ENCODE results near the gene SLC15A1. TPM values are rescaled to one million over a fixed set of nuclear protein-coding genes. Genes with fewer than 3 reads are reported as not detected.

SLC15A1 gene
- total RNA-seq, 4 donors from 2014 or later: 16.1 to 56.3 (median 44.1) TPM; not detected in 1

GRCh38 chr13:98651744-98652143 lies 100.7 kb downstream of the SLC15A1 start:
- Histone ChIP-seq H3K27ac (peak overlapping the region; percentile 72 to 87 (median 86)), H3K4me3 (no peak overlapping the region), H3K27me3 (no peaks in the 10 kb centered on the region), H3K4me1 (peaks cover 13 to 52% (median 34%) of the 10 kb centered on the region in 4 donors), H3K9me3 (no peaks in the 10 kb centered on the region), H3K36me3 (no peaks in the 10 kb centered on the region)
- DNase-seq: no peak
- intact Hi-C loops (cut with DNase I; ENCODE audit: low total_unique reads): loop anchor here (5.0 kb wide), 1 partner anchor 204 kb away; no protein-coding TSS in a partner anchor
- TF ChIP-seq POLR2A (IDR thresholded peaks at IDR 0.05) (no peak), POLR2AphosphoS5 (IDR thresholded peaks at IDR 0.05) (no peak), EP300 (IDR thresholded peaks at IDR 0.05; ENCODE audit: low read depth) (no peak), CTCF (IDR thresholded peaks at IDR 0.05) (no peak)
- in situ Hi-C loops (cut with MboI; ENCODE audit: low pct_ligation_motif_present in 1 of 4, low pct_unique_long_range_greater_than_20kb in 1 of 4, low sequenced_read_pairs in 3 of 4): loop anchor here in 3 of 4 donors (10.0 to 25.0 kb wide), 3 partner anchors 207 to 789 kb away; partner anchors contain the start of gene FARP1 (in 1 of the 3)
- 53 to 86% methylated on average over 2 to 6 of the region's 6 CpGs for WGBS, 2 donors (ENCODE audit: low coverage in 1 of 2)

- peaks cover 13 to 52% (median 34%) of the 10 kb centered on the region in 4 donors for H3K4me1 ChIP-seq
- H3K36me3 ChIP-seq: no peaks in the 10 kb centered on the region
- no peaks in the 10 kb centered on the region for H3K9me3 ChIP-seq
- H3K4me3 ChIP-seq: no peak overlapping the region
- intact Hi-C loops (cut with DNase I; ENCODE audit: low total_unique reads): loop anchor here (5.0 kb wide), 1 partner anchor 203 kb away; no protein-coding TSS in a partner anchor
- TF ChIP-seq EP300 (IDR thresholded peaks at IDR 0.05; ENCODE audit: low read depth) (peak; percentile 55), CTCF (IDR thresholded peaks at IDR 0.05) (no peak), POLR2AphosphoS5 (IDR thresholded peaks at IDR 0.05) (peak in 2 of 3 donors; percentile 83 to 93), POLR2A (IDR thresholded peaks at IDR 0.05) (peak; percentile 10)
- WGBS, 2 donors (ENCODE audit: low coverage in 1 of 2): 57 to 61% methylated on average over 10 to 12 of the region's 12 CpGs
- H3K27me3 ChIP-seq: no peaks in the 10 kb centered on the region
- in situ Hi-C loops (cut with MboI; ENCODE audit: low pct_ligation_motif_present in 1 of 4, low pct_unique_long_range_greater_than_20kb in 1 of 4, low sequenced_read_pairs in 3 of 4): loop anchor here in 3 of 4 donors (10.0 to 25.0 kb wide), 3 partner anchors 206 to 788 kb away; partner anchors contain the start of gene FARP1 (in 1 of the 3)
- H3K27ac ChIP-seq: peak overlapping the region; percentile 79 to 87 (median 86)
- DNase-seq: peak; percentile 92
Measured at GRCh38 chr13:98650396-98651107, 101.9 kb downstream of the SLC15A1 start.

DNA sequence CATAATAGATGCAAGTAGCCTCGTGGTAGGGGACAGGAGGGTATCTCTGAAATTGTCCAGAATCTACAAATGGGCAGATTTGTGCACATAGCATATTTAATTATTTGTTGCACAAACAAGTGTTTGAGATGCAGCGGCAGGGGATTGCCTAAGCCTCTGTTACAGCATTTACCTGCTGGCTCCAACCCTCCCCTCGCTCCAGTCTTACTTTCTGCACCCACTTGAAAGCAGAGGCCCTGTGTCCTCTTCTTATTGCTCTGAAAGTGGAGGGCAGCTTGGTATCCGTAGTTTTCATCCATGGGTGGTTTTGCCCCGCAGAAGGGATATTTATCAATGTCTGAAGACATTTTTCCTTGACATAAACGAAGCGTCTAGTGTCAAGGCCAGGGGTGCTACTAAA lies 102.6 kb downstream of the SLC15A1 start:
- Histone ChIP-seq H3K4me3 (no peak overlapping the region), H3K27ac (peak overlapping the region; percentile 79 to 87 (median 86)), H3K27me3 (no peaks in the 10 kb centered on the region), H3K9me3 (no peaks in the 10 kb centered on the region), H3K4me1 (peaks cover 13 to 52% (median 34%) of the 10 kb centered on the region in 4 donors), H3K36me3 (no peaks in the 10 kb centered on the region)
- in situ Hi-C loops (cut with MboI; ENCODE audit: low pct_ligation_motif_present in 1 of 4, low pct_unique_long_range_greater_than_20kb in 1 of 4, low sequenced_read_pairs in 3 of 4) (loop anchor here in 3 of 4 donors (10.0 to 25.0 kb wide), 3 partner anchors 205 to 788 kb away; partner anchors contain the start of gene FARP1 (in 1 of the 3)), intact Hi-C loops (cut with DNase I; ENCODE audit: low total_unique reads) (loop anchor here (5.0 kb wide), 1 partner anchor 203 kb away; no protein-coding TSS in a partner anchor)
- TF ChIP-seq POLR2AphosphoS5 (IDR thresholded peaks at IDR 0.05): no peak
- no peak for TF ChIP-seq CTCF (IDR thresholded peaks at IDR 0.05)
- no peak for TF ChIP-seq EP300 (IDR thresholded peaks at IDR 0.05; ENCODE audit: low read depth)
- TF ChIP-seq POLR2A (IDR thresholded peaks at IDR 0.05): no peak
- DNase-seq: no peak
- 65 to 66% methylated on average over 7 of the region's 7 CpGs for WGBS, 2 donors (ENCODE audit: low coverage in 1 of 2)

- Histone ChIP-seq H3K27me3 (no peaks in the 10 kb centered on the region), H3K9me3 (no peaks in the 10 kb centered on the region), H3K36me3 (no peaks in the 10 kb centered on the region), H3K4me1 (peaks cover 13 to 52% (median 34%) of the 10 kb centered on the region in 4 donors), H3K27ac (peak overlapping the region; percentile 79 to 87 (median 86)), H3K4me3 (no peak overlapping the region)
- peak; percentile 17 for DNase-seq
- 49 to 84% methylated on average over 2 to 3 of the region's 3 CpGs for WGBS, 2 donors (ENCODE audit: low coverage in 1 of 2)
- intact Hi-C loops (cut with DNase I; ENCODE audit: low total_unique reads): no loop called here
- in situ Hi-C loops (cut with MboI; ENCODE audit: low pct_ligation_motif_present in 1 of 4, low pct_unique_long_range_greater_than_20kb in 1 of 4, low sequenced_read_pairs in 3 of 4): no loop called here
- TF ChIP-seq POLR2A (IDR thresholded peaks at IDR 0.05): no peak
- no peak for TF ChIP-seq CTCF (IDR thresholded peaks at IDR 0.05)
- TF ChIP-seq EP300 (IDR thresholded peaks at IDR 0.05; ENCODE audit: low read depth): no peak
- no peak for TF ChIP-seq POLR2AphosphoS5 (IDR thresholded peaks at IDR 0.05)
Measured at GRCh38 chr13:98648686-98649085, 103.8 kb downstream of the SLC15A1 start.

All from transverse colon (tissue), 4 donors.